COR-L47 (cell line): ENCODE data around the gene ALKBH4.
"Not testable (repeated sequence)": the region's sequence is repeated elsewhere in the genome, so short reads cannot be mapped to it uniquely, and the experiment has no call there.

Experiments
- DNase-seq: peaks from one replicate; lab custom pipeline; 2025; lab: John Stamatoyannopoulos, UW

The ALKBH4 gene

GRCh38 chr7:102464577-102465280 lies at the start of gene ALKBH4, which contains the start of gene LRWD1:
TSS of gene ALKBH4 (minus strand) at chr7:102464863. CDS start at chr7:102464836, 27 bp downstream.
TSS of gene LRWD1 (plus strand) at chr7:102464984. CDS start at chr7:102465081, 97 bp downstream.
- peak; percentile 95 for DNase-seq

GRCh38 chr7:102512642-102513221 lies 48.1 kb upstream of the ALKBH4 start:
- not testable (repeated sequence) for DNase-seq

- not testable (repeated sequence) for DNase-seq
Measured at GRCh38 chr7:102511860-102512522, 47.3 kb upstream of the ALKBH4 start.

GRCh38 chr7:102510575-102510974 lies 45.9 kb upstream of the ALKBH4 start:
- DNase-seq, result not testable (repeated sequence)

GRCh38 chr7:102507410-102508088 lies 42.9 kb upstream of the ALKBH4 start:
- DNase-seq, result not testable (repeated sequence)

GRCh38 chr7:102505298-102506185 lies 40.9 kb upstream of the ALKBH4 start:
- DNase-seq, result not testable (repeated sequence)

- DNase-seq, result not testable (repeated sequence)
Measured at GRCh38 chr7:102503141-102503540, 38.5 kb upstream of the ALKBH4 start.

GRCh38 chr7:102498321-102498720 lies 33.7 kb upstream of the ALKBH4 start:
- DNase-seq, result not testable (repeated sequence)

- not testable (repeated sequence) for DNase-seq
Measured at GRCh38 chr7:102497308-102497707, 32.6 kb upstream of the ALKBH4 start.

- not testable (repeated sequence) for DNase-seq
Measured at GRCh38 chr7:102496861-102497260, 32.2 kb upstream of the ALKBH4 start.

- not testable (repeated sequence) for DNase-seq
Measured at GRCh38 chr7:102494473-102495149, 29.9 kb upstream of the ALKBH4 start.

GRCh38 chr7:102494026-102494425 lies 29.4 kb upstream of the ALKBH4 start:
- not testable (repeated sequence) for DNase-seq

- DNase-seq, result not testable (repeated sequence)
Measured at GRCh38 chr7:102493220-102493935, 28.7 kb upstream of the ALKBH4 start.

GRCh38 chr7:102490529-102491075 lies 25.9 kb upstream of the ALKBH4 start:
- DNase-seq, result not testable (repeated sequence)

GRCh38 chr7:102484317-102484716 lies 19.7 kb upstream of the ALKBH4 start:
- not testable (repeated sequence) for DNase-seq

GRCh38 chr7:102481962-102482361 lies 17.3 kb upstream of the ALKBH4 start:
- not testable (repeated sequence) for DNase-seq

- DNase-seq, result not testable (repeated sequence)
Measured at GRCh38 chr7:102479982-102480637, 15.4 kb upstream of the ALKBH4 start.

- DNase-seq, result not testable (repeated sequence)
Measured at GRCh38 chr7:102479209-102479584, 14.5 kb upstream of the ALKBH4 start.
